DOHH2 (cell line): ENCODE data around the gene MAT1A.

ENCODE experiments used
- EZH2phosphoT487 ChIP-seq: fragments of 200-600 bp; sonication (generic); IDR thresholded peaks from 2 replicates; pipeline ENCODE4 v1.6.1; 2017; ENCODE audit warnings: borderline replicate concordance, mild to moderate bottlenecking, antibody characterized with exemption, low read length, moderate library complexity, mixed read lengths
- TF ChIP-seq, protein P1 (sequence below): fragments of 200-600 bp; sonication (generic); IDR thresholded peaks from one replicate; pipeline ENCODE4 v1.5.1; 2014; ENCODE audit warnings: antibody characterized with exemption, mild to moderate bottlenecking, low read depth, low read length; ENCODE audit not compliant: poor library complexity, severe bottlenecking

- TF ChIP-seq, protein P1, sequence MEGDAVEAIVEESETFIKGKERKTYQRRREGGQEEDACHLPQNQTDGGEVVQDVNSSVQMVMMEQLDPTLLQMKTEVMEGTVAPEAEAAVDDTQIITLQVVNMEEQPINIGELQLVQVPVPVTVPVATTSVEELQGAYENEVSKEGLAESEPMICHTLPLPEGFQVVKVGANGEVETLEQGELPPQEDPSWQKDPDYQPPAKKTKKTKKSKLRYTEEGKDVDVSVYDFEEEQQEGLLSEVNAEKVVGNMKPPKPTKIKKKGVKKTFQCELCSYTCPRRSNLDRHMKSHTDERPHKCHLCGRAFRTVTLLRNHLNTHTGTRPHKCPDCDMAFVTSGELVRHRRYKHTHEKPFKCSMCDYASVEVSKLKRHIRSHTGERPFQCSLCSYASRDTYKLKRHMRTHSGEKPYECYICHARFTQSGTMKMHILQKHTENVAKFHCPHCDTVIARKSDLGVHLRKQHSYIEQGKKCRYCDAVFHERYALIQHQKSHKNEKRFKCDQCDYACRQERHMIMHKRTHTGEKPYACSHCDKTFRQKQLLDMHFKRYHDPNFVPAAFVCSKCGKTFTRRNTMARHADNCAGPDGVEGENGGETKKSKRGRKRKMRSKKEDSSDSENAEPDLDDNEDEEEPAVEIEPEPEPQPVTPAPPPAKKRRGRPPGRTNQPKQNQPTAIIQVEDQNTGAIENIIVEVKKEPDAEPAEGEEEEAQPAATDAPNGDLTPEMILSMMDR: peak; percentile 88
- TF ChIP-seq EZH2phosphoT487: no peak
Measured at GRCh38 chr10:80260295-80261243, 28.9 kb downstream of the MAT1A start.
